NCI-H526 (cell line): ENCODE measurements around the gene RASGRP4.

Experiments used
- DNase-seq, 2 experiments: peaks; one replicate each; lab custom pipeline; 2025; lab: John Stamatoyannopoulos, UW

RASGRP4 gene

DNA sequence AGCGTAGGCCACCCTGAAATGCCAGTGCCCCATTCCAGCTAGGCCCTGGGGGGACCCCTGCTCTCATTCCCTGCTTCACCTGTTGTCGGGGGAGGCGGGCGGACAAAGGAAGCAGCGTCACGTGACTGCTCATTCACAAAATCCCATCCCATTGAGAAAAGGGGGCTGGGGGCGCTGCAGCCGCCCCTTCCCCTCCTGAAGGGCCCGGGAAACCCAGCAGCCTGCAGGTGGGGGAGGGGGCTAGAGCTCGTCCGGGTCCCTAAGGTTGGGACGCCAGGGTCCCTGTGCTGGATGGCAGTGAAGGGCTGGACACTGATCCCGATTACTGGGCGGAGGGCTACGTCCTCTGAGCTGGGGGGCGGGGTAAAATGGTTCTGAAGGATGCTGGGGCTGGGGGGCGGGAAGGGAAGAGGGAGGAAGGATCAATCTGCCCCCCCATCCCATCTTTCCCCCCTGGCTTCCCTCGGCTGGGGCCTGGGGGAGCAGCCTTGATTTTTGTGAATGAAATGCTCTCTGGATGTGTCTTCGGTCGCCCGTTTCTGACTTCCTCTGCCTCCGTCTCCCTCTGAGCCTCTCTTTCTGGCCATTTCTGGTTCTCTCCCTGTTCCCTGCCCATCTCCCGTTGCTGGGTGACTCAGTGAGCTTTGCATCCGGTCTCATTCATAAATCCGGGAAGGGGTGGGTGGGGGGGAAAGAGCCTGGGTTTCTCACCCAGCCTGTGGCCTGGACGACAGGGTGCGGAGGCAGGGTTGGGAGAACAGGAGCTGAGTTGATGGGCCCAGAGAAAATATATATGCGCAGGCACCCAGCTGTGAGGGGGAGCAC is 36.7 kb downstream of the RASGRP4 start:
- peak in 1 of 2 experiments; percentile 59 for DNase-seq

DNA sequence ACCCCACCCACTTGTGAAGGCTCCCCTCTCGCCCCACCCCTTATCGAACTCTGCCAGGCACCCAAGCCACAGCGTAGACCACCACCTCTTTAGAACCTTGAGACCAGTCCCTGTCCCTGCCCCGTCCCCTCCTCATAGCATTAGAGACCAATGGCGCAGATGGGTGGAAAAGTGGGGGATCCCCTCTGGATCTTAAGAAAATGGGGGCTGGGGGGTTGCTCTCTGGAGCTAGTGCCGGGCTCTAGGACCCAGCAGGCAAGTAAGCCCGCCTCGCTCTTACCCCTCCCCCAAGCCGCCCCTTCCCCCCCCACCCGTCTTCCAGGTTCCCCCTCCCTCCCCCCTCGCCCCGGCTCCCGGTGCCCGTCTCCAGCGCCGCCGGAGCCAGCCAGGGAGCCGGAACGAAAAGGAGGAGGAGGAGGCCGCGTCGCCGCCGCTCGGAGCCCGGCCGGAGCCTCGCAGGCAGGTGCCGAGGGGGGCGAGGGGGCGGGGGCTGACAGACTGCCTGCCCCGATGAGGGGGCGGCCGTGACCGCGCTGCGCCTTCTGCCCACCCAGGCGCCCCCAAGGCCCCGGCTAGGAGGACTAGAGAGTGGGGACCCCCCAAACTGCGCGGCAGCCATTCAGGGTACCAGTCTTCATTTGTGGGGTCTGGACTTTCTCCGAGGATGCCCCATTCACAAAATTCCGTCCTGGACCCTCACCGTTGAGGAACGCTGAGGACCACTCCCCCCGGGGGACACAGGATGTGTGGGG is 37.5 kb downstream of the RASGRP4 start, which contains the start of gene SPRED3:
SPRED3 (plus strand) TSS at position 349 of the 752 bp plus-strand sequence. CDS start 1,606 bp downstream, outside the sequence.
- DNase-seq = peak; percentile 64 to 89

GRCh38 chr19:38387550-38388348 is 38.3 kb downstream of the RASGRP4 start, which contains the start of gene GGN:
TSS of gene GGN (minus strand) at chr19:38388034. CDS start at chr19:38387261, 773 bp downstream.
- peak; percentile 82 to 95 for DNase-seq

GRCh38 chr19:38386971-38387549 is 39.0 kb downstream of the RASGRP4 start:
- DNase-seq = no peak

- peak in 1 of 2 experiments; percentile 43 for DNase-seq
Observed at GRCh38 chr19:38386300-38386970, 39.6 kb downstream of the RASGRP4 start.

DNA sequence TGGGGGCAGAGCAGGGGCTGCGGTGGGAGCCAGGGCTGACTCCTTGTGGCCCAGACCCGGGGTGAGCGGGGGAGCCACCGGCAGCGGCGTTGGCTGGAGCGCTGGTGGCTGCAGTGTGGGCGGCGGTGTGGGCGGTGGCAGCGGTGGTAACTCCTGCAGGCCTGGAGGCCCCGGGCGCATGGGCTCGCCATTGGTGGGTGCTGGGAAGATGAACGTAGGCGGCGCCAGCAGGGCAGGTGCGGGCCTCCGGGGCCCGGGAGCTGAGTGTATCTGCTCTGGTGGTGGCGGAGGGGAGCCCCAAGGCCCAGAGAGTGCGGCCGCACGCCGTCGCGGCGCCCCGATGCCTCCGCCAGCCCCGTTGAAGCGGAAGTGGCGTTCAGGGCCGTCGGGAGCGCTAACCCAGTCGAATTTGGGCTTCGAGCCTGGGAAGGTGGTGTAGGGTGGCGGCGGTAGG is 40.2 kb downstream of the RASGRP4 start:
- no peak for DNase-seq

DNA sequence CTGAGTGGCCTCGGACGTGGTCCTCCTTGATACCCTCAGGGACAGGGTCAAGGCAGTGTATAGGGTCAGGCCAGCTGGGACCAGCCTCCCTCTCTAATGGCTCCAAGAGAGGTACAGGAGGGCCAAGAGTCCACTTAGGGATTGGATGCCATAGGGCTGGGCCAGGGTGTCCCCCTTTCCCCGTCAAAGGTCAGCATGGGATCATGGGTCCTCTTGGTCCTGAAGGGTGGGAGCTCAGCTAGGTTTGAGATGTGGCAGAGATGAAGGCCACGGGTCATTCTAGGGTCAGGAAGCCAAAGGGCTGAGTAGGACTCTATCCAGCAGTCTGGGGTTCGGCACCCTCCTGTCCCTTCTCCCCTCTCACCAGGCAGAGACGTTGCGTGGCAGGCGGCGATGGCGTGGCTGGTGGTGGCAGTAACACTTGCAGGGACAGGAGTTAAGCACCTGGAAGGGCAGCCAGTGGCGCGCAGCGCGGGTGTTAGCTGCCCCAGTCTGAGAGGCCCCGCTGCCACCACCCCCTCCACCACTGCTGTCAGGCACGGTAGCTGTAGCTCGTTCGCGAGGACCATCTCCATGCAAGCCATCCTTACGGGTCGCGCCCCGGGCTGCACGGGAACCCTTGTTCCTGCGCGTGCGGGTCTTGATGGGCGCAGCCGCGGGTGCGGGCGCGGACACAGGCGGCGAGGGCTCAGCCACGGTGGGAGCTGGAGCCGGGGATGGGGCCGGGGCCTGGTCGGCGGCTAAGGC is 40.8 kb downstream of the RASGRP4 start:
- no peak for DNase-seq

DNA sequence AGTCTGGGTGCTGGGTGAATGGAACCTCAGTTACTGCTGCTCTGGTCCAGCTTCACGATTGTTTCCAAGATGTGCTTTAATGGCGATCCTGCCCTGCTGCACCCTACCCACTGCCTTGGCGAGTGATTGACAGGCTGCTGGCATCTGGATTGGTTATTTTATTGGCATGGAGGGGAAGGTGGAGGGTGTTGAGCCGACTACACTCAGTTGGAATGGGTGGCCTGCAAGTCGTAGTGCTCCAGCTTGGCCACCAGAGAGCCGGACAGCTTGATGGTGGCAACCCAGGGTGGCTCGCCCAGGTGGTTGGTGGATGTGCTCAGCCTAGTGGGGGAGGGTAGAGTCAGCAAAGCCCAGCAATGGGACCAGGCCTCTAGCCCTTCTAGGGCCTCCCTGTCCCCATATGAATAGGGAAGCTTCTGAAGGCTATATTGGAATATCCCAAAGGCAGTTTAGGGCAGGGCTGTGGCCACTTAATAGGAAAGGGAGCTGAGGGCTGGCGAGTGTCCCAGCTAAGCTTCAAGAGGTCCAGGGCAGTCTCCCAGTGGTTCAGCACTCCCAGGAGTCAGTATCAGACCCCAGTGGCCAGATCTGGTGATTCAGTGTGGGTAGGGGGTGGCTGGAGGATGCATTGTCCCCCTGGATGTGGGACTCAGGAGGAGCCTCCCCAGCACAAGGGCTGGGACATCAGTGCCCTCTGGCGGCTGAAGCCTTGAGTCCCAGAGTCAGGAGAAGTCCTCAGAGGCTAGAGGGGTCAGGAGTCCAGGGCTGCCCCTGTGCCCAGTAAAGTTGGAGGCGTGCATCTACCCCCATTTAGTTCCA is 41.6 kb downstream of the RASGRP4 start:
- DNase-seq = peak in 1 of 2 experiments; percentile 37

DNA sequence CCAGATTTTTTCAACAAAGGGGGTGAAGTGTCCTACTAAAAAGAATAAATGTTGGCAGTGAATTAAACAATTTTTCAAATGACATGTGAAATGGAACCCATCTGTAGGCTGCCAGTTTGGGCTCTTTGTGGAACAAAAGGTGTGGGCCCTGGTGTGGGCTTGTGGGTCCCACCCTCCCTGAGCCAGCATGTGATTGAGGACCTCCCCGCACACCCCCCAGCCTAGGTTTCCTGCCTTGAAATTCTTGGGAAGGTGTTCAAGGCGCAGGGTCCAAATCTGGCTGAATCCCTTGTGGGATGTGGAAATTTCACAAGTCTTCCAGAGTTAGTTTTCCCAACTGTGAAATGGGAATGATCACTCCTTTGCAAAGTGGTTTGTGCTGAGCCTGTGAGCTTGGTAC is 42.3 kb downstream of the RASGRP4 start:
- DNase-seq = no peak

DNA sequence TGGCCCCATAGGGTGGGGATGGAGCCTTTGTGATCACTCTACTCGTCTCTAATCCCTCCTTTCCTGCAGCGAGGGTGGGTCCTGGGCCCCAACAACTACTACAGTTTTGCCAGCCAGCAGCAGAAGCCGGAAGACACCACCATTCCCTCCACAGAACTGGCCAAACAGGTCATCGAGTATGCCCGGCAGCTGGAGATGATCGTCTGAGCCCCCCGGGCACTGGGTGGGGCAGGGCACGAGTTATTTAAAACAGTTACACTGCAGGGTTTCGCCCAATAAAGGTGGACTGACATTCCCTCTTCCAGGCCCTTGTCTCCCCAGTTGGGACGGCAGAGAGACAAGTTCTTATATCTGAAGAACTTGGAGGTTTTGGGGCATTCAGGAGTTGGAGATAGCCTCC is 42.8 kb downstream of the RASGRP4 start:
- no peak for DNase-seq

- DNase-seq = no peak
Observed at GRCh38 chr19:38381138-38381537, 44.9 kb downstream of the RASGRP4 start.

DNA sequence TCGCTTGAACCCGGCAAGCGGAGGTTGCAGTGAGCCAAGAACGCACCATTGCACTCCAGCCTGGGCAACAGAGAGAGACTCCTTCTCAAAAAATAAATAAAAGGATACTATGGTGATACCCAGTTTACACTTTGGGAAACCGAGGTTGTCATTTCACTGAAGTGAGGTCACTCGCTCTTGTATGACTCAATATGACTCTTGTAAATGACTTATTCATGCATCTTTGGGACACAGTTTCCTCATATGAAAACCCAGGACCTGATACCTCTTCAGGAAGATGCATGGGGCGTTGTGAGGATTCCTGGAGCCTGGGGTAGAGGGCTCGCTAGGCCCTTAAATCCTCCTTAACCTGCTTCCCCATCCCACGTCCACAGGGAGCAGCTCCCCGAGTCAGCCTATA is 47.2 kb downstream of the RASGRP4 start:
- DNase-seq = no peak

DNA sequence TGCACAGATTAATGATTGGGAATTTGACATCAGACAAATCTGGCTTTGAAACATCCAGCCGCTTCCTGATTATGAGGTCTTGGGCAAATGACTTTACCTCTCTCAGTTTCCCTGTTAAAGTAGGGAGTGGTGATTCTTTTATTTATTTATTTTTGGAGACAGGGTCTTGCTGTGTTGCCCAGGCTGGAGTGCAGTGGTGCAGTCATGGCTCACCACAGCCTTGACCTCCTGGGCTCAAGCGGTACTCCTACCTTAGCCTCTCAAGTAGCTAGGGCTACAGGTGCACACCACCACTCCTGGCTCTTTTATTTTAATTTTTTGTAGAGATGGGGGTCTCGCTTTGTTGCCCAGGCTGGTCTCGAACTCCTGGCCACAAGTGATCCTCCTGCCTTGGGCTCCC is 49.0 kb downstream of the RASGRP4 start:
- DNase-seq = no peak

DNA sequence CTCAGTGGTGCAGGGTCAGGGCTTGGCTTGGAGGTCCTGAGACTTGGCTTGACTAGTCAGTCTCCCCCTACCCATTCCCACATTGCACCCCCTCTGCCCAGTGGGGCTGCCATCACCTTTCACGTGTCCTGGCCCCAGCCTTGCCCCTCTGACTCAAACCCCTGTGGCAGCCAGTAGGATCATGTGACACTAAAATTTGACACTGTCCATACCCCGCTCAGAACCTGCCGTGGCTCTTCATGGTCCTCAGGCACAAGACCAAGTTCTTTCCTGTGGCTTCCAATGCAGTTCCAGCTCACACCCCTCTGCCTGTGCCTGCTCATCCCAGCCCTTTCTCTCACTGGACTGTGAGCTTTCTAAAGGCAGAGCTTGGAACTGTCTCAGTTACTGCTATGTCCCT is 49.4 kb downstream of the RASGRP4 start:
- no peak for DNase-seq

DNA sequence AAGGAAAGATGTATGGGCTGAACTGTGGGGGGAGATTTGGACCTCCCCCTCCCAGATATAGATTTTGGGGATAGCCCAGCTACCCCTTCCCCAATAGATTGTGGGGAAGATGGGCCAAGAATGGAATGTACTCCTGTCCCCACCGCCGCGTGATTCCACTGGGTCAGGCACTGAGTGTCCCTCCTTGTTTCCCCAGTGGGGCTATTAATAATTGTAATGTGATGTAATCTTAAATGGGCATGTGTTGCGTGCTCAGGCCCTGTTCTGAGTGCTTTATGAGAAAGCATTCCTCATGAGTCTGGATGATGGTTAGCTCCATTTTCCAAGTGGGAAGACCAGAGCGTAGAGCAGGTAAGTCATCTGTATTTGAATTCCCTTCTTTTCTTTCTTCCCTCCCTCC is 50.3 kb downstream of the RASGRP4 start:
- DNase-seq = no peak

DNA sequence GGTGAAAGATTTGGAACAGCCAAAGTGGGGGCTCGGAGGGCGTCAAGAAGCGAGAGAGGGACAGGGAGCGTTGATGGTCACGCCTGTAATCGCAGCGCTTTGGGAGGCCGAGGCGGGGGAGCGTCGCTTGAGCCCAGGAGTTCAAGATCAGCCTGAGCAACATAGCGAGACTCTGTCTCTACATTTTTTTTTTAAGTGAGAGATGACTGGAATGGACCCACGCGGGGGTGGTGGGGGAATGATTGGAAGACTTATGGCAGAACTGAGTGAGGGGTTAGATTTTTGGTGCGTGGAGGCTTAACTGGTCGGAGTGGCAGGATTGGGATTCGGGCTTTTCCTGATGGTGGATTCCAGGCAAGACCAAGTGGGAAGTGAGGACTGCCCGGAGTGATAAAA is 50.9 kb downstream of the RASGRP4 start:
- DNase-seq = no peak

GRCh38 chr19:38374332-38375097 is 51.5 kb downstream of the RASGRP4 start, which contains the start of gene PSMD8:
TSS of gene PSMD8 (plus strand) at chr19:38374571. CDS start at chr19:38374602, 31 bp downstream.
- DNase-seq = peak; percentile 99 to 100

- DNase-seq = no peak
Observed at GRCh38 chr19:38373907-38374331, 52.1 kb downstream of the RASGRP4 start.

GRCh38 chr19:38371081-38371480 is 54.9 kb downstream of the RASGRP4 start:
- DNase-seq = no peak
